DMS 273 (cell line): ENCODE measurements around the gene STRA8.
"Not testable (repeated sequence)": the region's sequence is repeated elsewhere in the genome, so short reads cannot be mapped to it uniquely, and the experiment has no call there.

Experiments used
- DNase-seq: peaks from one replicate; lab custom pipeline; 2025; ENCODE audit not compliant: unreplicated experiment; lab: John Stamatoyannopoulos, UW

Gene STRA8

GRCh38 chr7:135204341-135204749, 29.3 kb upstream of the STRA8 start:
- DNase-seq = no peak

- DNase-seq = no peak
These were observed 28.8 kb upstream of the STRA8 start for GRCh38 chr7:135204876-135205275.

- no peak for DNase-seq
These were observed 27.8 kb upstream of the STRA8 start for GRCh38 chr7:135205850-135206249.

GRCh38 chr7:135206941-135207391, 26.7 kb upstream of the STRA8 start:
- DNase-seq = no peak

DNA sequence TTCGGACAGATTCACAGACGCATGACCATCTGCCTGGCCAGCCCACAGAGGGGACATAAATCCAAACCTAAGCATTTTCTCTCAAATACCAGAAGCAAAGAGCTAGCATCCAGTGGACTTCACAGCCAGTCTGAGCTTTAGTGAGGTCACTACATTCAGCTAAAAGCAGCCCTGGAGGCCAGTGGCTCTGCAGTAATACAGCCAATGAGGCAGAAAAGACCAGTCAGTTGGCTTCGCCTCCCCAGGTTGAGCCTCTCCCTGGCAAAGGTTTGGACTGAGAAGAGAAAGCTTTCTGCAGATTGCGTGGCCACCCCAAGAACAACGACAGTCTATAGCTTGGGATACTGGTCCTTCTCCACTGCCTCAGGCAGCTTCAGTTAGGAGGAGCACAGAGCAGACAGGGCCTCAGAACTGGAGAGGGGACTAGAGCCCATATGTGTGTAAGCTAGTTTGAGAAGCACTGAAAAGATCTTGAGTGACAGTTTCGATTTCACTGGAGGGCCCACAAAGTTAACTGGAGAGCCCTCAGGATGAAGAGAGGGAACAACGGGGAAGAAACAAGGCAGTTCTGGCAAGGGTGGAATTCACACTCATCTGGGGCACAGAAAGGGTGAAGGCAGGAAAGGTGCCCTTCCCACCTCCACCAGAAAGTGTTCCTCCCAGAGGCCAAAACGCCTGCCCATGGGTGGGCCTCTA, 26.1 kb upstream of the STRA8 start:
- DNase-seq = no peak

- DNase-seq = no peak
These were observed 25.4 kb upstream of the STRA8 start for GRCh38 chr7:135208102-135208793.

GRCh38 chr7:135209225-135209834, 24.3 kb upstream of the STRA8 start:
- DNase-seq = no peak

DNA sequence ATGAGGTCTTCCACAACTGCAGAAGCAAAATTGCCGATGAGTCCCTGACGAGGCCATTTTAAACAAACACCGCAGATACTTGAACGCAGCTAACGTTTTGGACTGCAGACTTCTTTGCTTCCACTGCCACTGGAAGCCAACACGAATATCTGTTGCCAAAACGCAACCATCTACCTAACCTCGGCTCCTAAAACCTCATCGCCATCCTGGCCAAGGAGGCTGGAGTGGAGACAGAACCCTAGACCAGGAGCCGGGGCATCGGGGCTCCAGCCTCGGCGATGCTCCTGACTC, 22.8 kb upstream of the STRA8 start:
- DNase-seq = peak; percentile 77

GRCh38 chr7:135211179-135211945, 22.3 kb upstream of the STRA8 start, which contains the start of gene WDR91:
Gene WDR91 (minus strand): TSS chr7:135211526. CDS start chr7:135211502, 24 bp downstream.
- peak; percentile 97 for DNase-seq

- not testable (repeated sequence) for DNase-seq
These were observed 21.5 kb upstream of the STRA8 start for GRCh38 chr7:135211946-135212685.

GRCh38 chr7:135213831-135214230, 19.8 kb upstream of the STRA8 start:
- DNase-seq = no peak

DNA sequence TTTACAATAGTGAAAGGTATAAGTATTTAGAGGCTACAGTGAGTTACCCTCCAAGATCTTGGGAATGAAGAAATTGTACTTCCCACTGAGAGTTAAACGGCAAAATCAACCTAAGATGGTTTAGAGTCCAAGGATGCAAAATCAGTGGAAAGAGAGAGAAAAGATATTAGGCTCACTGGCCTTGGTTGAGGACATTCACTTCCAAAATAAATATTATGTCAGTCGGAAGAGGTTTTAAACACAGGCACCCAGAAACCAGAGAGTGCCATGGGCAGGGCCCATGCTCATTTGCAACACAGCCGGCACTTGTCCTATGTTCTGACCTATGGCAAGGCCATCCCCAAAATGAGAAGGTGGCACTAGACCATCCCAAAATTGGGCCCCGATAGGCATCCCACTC, 18.5 kb upstream of the STRA8 start:
- no peak for DNase-seq

- DNase-seq = no peak
These were observed 17.9 kb upstream of the STRA8 start for GRCh38 chr7:135215698-135216097.

DNA sequence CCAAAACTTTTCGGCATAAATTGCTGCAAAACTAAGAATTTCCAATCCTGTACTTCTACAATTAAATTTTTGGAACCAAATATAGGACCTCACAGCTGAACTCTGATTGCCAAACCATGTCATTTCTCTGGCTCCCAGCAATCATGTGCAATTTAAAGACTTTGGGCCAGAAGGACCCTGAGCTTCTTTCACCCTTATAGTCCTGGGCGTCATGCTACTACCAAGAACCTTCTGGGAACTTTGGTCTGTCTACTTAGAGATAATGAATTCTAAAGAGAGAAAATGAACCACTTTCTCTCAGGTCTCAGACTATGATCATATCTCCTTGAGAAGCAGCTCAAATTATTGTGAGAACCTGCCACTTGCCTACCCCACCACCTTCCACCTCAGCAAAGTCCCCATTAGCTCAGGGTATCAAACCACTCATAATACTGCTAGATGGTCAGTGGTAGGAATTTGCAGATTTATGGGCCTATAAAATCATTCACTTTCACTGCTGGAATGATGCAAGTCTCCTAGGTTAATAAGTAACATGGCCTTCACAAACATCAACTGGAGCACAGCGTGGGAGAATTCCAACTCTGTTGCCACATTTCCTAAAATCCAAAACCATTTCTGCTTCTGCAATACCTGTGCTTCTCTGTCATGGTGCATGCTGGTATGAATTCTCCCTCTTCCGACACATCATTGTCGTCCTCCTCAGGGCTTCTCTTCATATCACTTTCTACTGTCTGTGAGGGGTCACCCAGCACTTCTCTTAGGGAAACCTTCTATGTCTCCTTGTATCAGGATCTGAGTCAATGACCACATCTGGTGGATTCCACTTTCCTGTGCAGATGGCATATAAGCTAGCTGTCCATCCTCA, 15.8 kb upstream of the STRA8 start:
- no peak for DNase-seq

- DNase-seq = no peak
These were observed 9.6 kb upstream of the STRA8 start for GRCh38 chr7:135224027-135224426.

DNA sequence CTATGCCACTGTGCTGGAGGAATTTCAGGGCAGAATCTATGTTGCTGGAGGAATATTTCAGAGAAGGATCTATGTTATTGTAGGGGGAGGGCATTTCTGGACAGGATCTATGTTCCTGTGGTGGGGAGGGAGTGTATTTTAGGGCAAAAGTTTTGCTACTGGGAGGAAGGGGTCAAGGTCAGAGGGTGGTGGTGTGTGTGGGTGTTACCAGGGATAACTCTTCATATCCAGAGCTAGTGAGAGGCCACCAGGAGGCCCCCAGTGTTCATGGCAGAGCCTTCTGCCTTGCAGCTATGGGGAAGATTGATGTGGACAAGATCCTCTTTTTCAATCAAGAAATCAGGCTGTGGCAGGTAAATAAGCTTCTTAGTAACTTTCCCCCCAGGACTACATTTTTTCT, 2.0 kb upstream of the STRA8 start:
- DNase-seq = no peak

- no peak for DNase-seq
These were observed 1.6 kb upstream of the STRA8 start for GRCh38 chr7:135232087-135232486.

- DNase-seq = peak; percentile 61
These were observed 918 bp upstream of the STRA8 start for GRCh38 chr7:135232720-135233119.

- not testable (repeated sequence) for DNase-seq
These were observed 457 bp downstream of the STRA8 start for GRCh38 chr7:135234095-135234494.

GRCh38 chr7:135234727-135235126, 1.1 kb downstream of the STRA8 start:
- no peak for DNase-seq
